ENCODE results near the gene CCDC194. TPM values are rescaled to one million over a fixed set of nuclear protein-coding genes. Genes with fewer than 3 reads are reported as not detected.

CCDC194 gene
- total and polyA plus RNA-seq, 2 of the 13 experiments (the other 11 are each of a cell fraction or from before 2014, with no cell fraction given), result 0.13 to 0.21 TPM

DNA sequence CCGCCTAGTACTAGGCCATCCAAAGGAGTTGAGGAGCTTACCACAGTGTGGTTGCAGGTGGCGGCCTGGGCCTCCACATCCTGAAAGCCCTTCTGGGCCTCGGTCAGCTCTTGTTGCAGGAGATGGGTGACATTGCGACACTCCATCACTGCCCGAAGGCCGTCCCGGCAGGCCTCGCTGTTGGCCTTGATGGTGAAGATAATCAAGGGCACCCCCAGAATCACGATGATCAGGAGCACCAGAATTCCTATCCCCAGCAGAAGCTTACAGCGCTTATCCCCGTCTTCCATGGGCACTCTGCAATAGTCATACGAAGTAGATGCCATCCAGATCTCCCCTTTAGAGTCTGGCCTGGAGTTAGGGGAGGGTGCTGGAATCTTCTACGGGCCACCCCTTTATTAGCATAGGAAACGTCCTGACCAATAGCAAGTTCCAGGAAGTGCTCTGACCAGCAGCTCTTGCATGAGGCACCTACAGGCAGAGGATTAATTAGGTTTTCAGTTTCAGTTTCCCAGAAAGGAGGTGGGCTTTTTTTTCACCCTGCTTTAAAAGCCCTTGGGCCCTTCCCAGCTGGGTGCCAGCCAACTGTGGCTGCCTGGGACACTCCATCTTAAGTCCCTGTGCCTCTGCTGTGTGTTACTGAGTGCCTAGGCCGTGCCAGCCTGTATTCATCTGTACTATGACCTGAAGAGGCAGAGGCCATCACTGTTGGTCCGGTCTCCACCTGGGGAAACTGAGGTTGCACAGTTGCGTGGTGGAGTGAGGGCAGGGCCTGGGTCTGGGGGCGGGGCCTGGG, 11.5 kb upstream of the CCDC194 start, which contains the start of gene BST2:
BST2 (minus strand) TSS at position 381 of the 796 bp plus-strand sequence; CDS start at position 326, 55 bp downstream.
- H3K4me2 ChIP-seq (ENCODE audit: low read depth, low read length), result peak within 1 kb of the TSS; percentile 92
- ATAC-seq, result peak; percentile 94
- no peaks in the 10 kb centered on the region; the same call in 1 of the 2 replicates for H4K20me1 ChIP-seq (ENCODE audit: insufficient read depth, low read length)
- H3K9ac ChIP-seq (ENCODE audit: insufficient read depth, low read depth, low read length), result peak within 1 kb of the TSS; percentile 78
- DNase-seq (ENCODE audit: low spot score), result peak; percentile 93
- peak within 1 kb of the TSS; percentile 91 for H2AFZ ChIP-seq (ENCODE audit: low read length)
- peaks cover 33% of the 10 kb centered on the region for H3K79me2 ChIP-seq (ENCODE audit: insufficient read depth, low read length)
- no peaks in the 10 kb centered on the region; a peak in 1 of 5 replicates for H3K27me3 ChIP-seq (ENCODE audit: control insufficient read depth in 1 of 2, insufficient read depth in 2 of 2, low read length in 2 of 2)
- in situ Hi-C loops (cut with HindIII; ENCODE audit: extremely low pct_ligation_motif_present, low pct_unique_long_range_greater_than_20kb) (no loop called here), intact Hi-C loops (cut with micrococcal nuclease; ENCODE audit: unreplicated experiment) (loop anchor here (1.0 to 5.0 kb wide), 2 partner anchors 14 to 68 kb away; partner anchors contain the start of gene GTPBP3)
- POLR2A ChIA-PET, result interaction anchor here (0.6 to 3.5 kb wide), 21 partner anchors 11 to 454 kb away, joined by 3 to 76 read pairs (median 3); partner anchors contain the start of genes DDA1, MAP1S, MVB12A and PGLS
- 1% methylated on average over 15 of the region's 18 CpGs for WGBS (ENCODE audit: low lambda C conversion rate)
- FAIRE-seq, result peak; percentile 93
- TSS peak; percentile 47 for BruUV-seq (replicated peaks)
- H3K27ac ChIP-seq (ENCODE audit: extremely low read length, insufficient read depth, low read length), result peak within 1 kb of the TSS; percentile 81
- CTCF ChIA-PET (ENCODE audit: low intra/inter-chr PET ratio, low total read pairs), result no interaction called here
- peak within 1 kb of the TSS; percentile 62 to 82 (median 70) for H3K4me3 ChIP-seq (replicated peaks in 1 of 3; ENCODE audit: insufficient read depth in 1 of 3, low read depth in 2 of 3, low read length in 3 of 3)
- H3K36me3 ChIP-seq (replicated peaks in 1 of 2; ENCODE audit: control insufficient read depth in 1 of 2, insufficient read depth in 2 of 2, low read length in 2 of 2), result peaks cover 0 to 8% of the 10 kb centered on the region in 2 experiments; a peak in 2 of 5 replicates
- H3K9me3 ChIP-seq (ENCODE audit: low read length), result no peaks in the 10 kb centered on the region
- peaks cover 13% of the 10 kb centered on the region for H3K4me1 ChIP-seq (ENCODE audit: insufficient read depth, low read length)
- TF ChIP-seq ZSCAN9 (CRISPR knock-in tag; IDR thresholded peaks at IDR 0.05; ENCODE audit: borderline replicate concordance) (no peak), RARA (CRISPR knock-in tag; IDR thresholded peaks at IDR 0.05) (no peak), SNAPC2 (CRISPR knock-in tag; IDR thresholded peaks at IDR 0.05) (peak; percentile 99), IKZF1 (IDR thresholded peaks at IDR 0.05) (no peak), ZNF383 (CRISPR knock-in tag; IDR thresholded peaks at IDR 0.05; ENCODE audit: borderline replicate concordance) (no peak), ZNF577 (CRISPR knock-in tag; IDR thresholded peaks at IDR 0.05; ENCODE audit: borderline replicate concordance, low read depth) (no peak), ZNF776 (CRISPR knock-in tag; IDR thresholded peaks at IDR 0.05) (no peak), HMGA1 (CRISPR knock-in tag; conservative IDR thresholded peaks at IDR 0.05) (no peak), CEBPG (CRISPR knock-in tag; IDR thresholded peaks at IDR 0.05) (peak; percentile 96), RCOR2 (CRISPR knock-in tag; IDR thresholded peaks at IDR 0.05) (0 out of 2 replicates have a peak, but pooled peaks have one; percentile 26), NFATC3 (CRISPR knock-in tag; IDR thresholded peaks at IDR 0.05) (no peak), STAG1 (CRISPR knock-in tag; IDR thresholded peaks at IDR 0.05) (no peak), RBAK (CRISPR knock-in tag; IDR thresholded peaks at IDR 0.05) (no peak)
- TF ChIP-seq, protein P1, sequence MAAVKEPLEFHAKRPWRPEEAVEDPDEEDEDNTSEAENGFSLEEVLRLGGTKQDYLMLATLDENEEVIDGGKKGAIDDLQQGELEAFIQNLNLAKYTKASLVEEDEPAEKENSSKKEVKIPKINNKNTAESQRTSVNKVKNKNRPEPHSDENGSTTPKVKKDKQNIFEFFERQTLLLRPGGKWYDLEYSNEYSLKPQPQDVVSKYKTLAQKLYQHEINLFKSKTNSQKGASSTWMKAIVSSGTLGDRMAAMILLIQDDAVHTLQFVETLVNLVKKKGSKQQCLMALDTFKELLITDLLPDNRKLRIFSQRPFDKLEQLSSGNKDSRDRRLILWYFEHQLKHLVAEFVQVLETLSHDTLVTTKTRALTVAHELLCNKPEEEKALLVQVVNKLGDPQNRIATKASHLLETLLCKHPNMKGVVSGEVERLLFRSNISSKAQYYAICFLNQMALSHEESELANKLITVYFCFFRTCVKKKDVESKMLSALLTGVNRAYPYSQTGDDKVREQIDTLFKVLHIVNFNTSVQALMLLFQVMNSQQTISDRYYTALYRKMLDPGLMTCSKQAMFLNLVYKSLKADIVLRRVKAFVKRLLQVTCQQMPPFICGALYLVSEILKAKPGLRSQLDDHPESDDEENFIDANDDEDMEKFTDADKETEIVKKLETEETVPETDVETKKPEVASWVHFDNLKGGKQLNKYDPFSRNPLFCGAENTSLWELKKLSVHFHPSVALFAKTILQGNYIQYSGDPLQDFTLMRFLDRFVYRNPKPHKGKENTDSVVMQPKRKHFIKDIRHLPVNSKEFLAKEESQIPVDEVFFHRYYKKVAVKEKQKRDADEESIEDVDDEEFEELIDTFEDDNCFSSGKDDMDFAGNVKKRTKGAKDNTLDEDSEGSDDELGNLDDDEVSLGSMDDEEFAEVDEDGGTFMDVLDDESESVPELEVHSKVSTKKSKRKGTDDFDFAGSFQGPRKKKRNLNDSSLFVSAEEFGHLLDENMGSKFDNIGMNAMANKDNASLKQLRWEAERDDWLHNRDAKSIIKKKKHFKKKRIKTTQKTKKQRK (IDR thresholded peaks at IDR 0.05; ENCODE audit: low read length), result no peak
- TF ChIP-seq, protein P2, sequence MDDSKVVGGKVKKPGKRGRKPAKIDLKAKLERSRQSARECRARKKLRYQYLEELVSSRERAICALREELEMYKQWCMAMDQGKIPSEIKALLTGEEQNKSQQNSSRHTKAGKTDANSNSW (CRISPR knock-in tag; IDR thresholded peaks at IDR 0.05; ENCODE audit: borderline replicate concordance), result no peak
- TF ChIP-seq, protein P3, sequence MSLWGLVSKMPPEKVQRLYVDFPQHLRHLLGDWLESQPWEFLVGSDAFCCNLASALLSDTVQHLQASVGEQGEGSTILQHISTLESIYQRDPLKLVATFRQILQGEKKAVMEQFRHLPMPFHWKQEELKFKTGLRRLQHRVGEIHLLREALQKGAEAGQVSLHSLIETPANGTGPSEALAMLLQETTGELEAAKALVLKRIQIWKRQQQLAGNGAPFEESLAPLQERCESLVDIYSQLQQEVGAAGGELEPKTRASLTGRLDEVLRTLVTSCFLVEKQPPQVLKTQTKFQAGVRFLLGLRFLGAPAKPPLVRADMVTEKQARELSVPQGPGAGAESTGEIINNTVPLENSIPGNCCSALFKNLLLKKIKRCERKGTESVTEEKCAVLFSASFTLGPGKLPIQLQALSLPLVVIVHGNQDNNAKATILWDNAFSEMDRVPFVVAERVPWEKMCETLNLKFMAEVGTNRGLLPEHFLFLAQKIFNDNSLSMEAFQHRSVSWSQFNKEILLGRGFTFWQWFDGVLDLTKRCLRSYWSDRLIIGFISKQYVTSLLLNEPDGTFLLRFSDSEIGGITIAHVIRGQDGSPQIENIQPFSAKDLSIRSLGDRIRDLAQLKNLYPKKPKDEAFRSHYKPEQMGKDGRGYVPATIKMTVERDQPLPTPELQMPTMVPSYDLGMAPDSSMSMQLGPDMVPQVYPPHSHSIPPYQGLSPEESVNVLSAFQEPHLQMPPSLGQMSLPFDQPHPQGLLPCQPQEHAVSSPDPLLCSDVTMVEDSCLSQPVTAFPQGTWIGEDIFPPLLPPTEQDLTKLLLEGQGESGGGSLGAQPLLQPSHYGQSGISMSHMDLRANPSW (CRISPR knock-in tag; IDR thresholded peaks at IDR 0.05; ENCODE audit: borderline replicate concordance), result 0 out of 2 replicates have a peak, but pooled peaks have one; percentile 57
- TF ChIP-seq, protein P4, sequence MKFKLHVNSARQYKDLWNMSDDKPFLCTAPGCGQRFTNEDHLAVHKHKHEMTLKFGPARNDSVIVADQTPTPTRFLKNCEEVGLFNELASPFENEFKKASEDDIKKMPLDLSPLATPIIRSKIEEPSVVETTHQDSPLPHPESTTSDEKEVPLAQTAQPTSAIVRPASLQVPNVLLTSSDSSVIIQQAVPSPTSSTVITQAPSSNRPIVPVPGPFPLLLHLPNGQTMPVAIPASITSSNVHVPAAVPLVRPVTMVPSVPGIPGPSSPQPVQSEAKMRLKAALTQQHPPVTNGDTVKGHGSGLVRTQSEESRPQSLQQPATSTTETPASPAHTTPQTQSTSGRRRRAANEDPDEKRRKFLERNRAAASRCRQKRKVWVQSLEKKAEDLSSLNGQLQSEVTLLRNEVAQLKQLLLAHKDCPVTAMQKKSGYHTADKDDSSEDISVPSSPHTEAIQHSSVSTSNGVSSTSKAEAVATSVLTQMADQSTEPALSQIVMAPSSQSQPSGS (CRISPR knock-in tag; IDR thresholded peaks at IDR 0.05), result peak; percentile 67; the same call in 1 of the 2 replicates
